ENCODE results near the gene HMCN1.

The HMCN1 gene

GRCh38 chr1:185789501-185790193 lies 55.5 kb downstream of the HMCN1 start:
- TF ChIP-seq TAF1 (IDR thresholded peaks at IDR 0.05; ENCODE audit: borderline replicate concordance, insufficient read depth, low read length) (no peak), FOXP2 (optimal IDR thresholded peaks at IDR 0.05; ENCODE audit: borderline replicate concordance, extremely low read depth, extremely low read length, insufficient read depth) (no peak), SIN3A (IDR thresholded peaks at IDR 0.05; ENCODE audit: borderline replicate concordance, insufficient read depth, low read length) (no peak), POLR2AphosphoS5 (IDR thresholded peaks at IDR 0.05; ENCODE audit: low read depth, low read length) (no peak), REST (IDR thresholded peaks at IDR 0.05; ENCODE audit: insufficient read depth in 1 of 2, low read depth in 2 of 2, low read length in 2 of 2) (no peak)

GRCh38 chr1:185790194-185790735 lies 56.1 kb downstream of the HMCN1 start:
- TF ChIP-seq TAF1 (IDR thresholded peaks at IDR 0.05; ENCODE audit: borderline replicate concordance, insufficient read depth, low read length) (no peak), REST (IDR thresholded peaks at IDR 0.05; ENCODE audit: insufficient read depth in 1 of 2, low read depth in 2 of 2, low read length in 2 of 2) (no peak), FOXP2 (optimal IDR thresholded peaks at IDR 0.05; ENCODE audit: borderline replicate concordance, extremely low read depth, extremely low read length, insufficient read depth) (no peak), POLR2AphosphoS5 (IDR thresholded peaks at IDR 0.05; ENCODE audit: low read depth, low read length) (no peak), SIN3A (IDR thresholded peaks at IDR 0.05; ENCODE audit: borderline replicate concordance, insufficient read depth, low read length) (no peak)

GRCh38 chr1:185792040-185792439 lies 57.8 kb downstream of the HMCN1 start:
- TF ChIP-seq REST (IDR thresholded peaks at IDR 0.05; ENCODE audit: insufficient read depth in 1 of 2, low read depth in 2 of 2, low read length in 2 of 2) (no peak), TAF1 (IDR thresholded peaks at IDR 0.05; ENCODE audit: borderline replicate concordance, insufficient read depth, low read length) (no peak), FOXP2 (optimal IDR thresholded peaks at IDR 0.05; ENCODE audit: borderline replicate concordance, extremely low read depth, extremely low read length, insufficient read depth) (no peak), POLR2AphosphoS5 (IDR thresholded peaks at IDR 0.05; ENCODE audit: low read depth, low read length) (no peak), SIN3A (IDR thresholded peaks at IDR 0.05; ENCODE audit: borderline replicate concordance, insufficient read depth, low read length) (no peak)

- TF ChIP-seq REST (IDR thresholded peaks at IDR 0.05; ENCODE audit: insufficient read depth in 1 of 2, low read depth in 2 of 2, low read length in 2 of 2) (no peak), POLR2AphosphoS5 (IDR thresholded peaks at IDR 0.05; ENCODE audit: low read depth, low read length) (no peak), SIN3A (IDR thresholded peaks at IDR 0.05; ENCODE audit: borderline replicate concordance, insufficient read depth, low read length) (no peak), FOXP2 (optimal IDR thresholded peaks at IDR 0.05; ENCODE audit: borderline replicate concordance, extremely low read depth, extremely low read length, insufficient read depth) (no peak), TAF1 (IDR thresholded peaks at IDR 0.05; ENCODE audit: borderline replicate concordance, insufficient read depth, low read length) (no peak)
Measured at GRCh38 chr1:185795181-185795580, 61.0 kb downstream of the HMCN1 start.
